Measurements from ENCODE around the gene FAM217A. TPM values are rescaled to one million over a fixed set of nuclear protein-coding genes. Genes with fewer than 3 reads are reported as not detected.
A peak's percentile ranks its signal among the peaks of the same experiment; 100 is the strongest.

The FAM217A gene
- total and polyA plus RNA-seq, 8 donors = 0.08 to 0.68 TPM; not detected in 6

DNA sequence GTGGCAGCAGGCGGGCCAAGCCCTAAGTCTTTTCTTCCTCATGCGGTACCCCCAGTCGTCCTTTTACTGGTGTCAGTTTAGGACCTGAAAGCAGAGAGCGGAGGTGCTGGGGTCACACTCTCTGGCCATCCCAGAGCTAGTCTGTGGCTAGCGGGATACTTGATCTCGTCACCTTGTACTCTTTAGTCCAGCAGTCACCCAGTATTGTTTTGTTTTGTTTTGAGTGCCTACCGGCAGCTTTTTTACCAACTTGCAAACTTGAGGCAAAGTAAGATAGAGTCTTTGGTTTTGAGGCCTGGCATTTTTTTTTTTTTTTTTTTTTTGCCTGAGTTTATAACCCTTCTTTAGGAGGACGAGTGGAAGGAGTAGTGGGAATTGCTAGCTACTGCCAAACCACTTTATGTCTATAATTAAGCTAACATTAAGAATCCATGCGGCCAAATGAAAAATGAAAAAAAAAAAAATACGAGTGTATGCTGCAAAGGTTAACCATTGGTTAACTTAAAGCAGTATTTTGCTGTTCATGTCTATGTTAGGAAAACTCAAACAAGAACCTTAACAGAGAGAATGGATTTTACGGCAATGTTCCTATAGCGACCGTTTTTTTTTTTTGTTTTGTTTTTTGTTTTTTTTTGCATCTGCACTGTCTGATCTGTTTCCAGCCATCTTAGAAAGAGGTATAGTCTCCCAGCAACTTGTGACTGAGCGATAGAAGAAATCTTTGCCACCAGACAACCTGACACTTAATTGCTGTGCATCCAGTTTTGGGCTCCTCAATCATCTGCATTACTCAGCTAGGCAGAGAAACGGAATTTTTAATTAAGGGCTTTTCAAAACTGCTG, 56.9 kb downstream of the FAM217A start:
- peak in 1 of 2 donors; percentile 45 for DNase-seq
- H3K27me3 ChIP-seq = no peaks in the 10 kb centered on the region
- WGBS, 5 donors = 1 to 3% (median 1%) methylated on average over 15 of the region's 15 CpGs
- TF ChIP-seq, protein P1, sequence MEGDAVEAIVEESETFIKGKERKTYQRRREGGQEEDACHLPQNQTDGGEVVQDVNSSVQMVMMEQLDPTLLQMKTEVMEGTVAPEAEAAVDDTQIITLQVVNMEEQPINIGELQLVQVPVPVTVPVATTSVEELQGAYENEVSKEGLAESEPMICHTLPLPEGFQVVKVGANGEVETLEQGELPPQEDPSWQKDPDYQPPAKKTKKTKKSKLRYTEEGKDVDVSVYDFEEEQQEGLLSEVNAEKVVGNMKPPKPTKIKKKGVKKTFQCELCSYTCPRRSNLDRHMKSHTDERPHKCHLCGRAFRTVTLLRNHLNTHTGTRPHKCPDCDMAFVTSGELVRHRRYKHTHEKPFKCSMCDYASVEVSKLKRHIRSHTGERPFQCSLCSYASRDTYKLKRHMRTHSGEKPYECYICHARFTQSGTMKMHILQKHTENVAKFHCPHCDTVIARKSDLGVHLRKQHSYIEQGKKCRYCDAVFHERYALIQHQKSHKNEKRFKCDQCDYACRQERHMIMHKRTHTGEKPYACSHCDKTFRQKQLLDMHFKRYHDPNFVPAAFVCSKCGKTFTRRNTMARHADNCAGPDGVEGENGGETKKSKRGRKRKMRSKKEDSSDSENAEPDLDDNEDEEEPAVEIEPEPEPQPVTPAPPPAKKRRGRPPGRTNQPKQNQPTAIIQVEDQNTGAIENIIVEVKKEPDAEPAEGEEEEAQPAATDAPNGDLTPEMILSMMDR (IDR thresholded peaks at IDR 0.05) = peak in 1 of 7 experiments; percentile 7
- no peak for TF ChIP-seq POLR2A (IDR thresholded peaks at IDR 0.05)
- no peaks in the 10 kb centered on the region for H3K9me3 ChIP-seq
- peak overlapping the region; percentile 57 to 86 (median 81) for H3K4me3 ChIP-seq
- H3K27ac ChIP-seq = peak overlapping the region; percentile 93 to 99 (median 96)
- H3K36me3 ChIP-seq = no peaks in the 10 kb centered on the region
- intact Hi-C loops (cut with DNase I; ENCODE audit: low total_unique reads) = no loop called here
- H3K4me1 ChIP-seq = peaks cover 49 to 81% (median 66%) of the 10 kb centered on the region in 4 donors

DNA sequence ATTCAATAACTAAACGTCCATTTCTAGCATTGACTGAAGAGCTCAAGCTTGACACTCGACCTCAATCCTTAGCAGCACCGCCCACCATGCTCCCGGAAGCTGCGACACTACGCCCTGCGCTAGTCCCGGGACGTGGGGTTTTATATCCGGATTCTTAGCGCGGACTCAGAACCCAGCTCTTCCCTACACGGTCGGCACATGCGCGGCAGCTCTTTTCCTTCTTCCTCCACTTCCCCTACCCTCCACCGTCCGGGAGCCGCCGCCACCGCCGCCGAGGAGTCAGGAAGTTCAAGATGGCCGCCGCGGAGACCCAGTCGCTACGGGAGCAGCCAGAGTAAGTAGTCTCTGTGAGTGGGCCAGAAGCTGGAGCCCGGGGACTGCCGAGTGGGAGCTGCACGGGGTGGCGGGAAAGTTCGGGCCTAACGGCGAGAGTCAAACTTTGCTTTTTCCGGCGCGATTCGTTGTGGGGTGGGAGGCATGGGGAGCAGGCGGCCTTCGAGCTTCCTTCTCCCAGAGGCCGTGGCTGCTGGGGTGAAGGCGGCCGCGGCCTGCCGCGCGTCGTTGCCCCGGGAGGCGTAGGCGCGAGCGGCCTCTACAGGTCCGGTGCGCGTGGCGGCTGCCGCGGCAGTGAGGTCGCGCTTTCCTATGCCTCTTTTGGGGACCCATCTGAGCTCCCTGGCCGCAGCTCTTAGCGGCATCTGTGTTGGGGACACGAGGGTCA, 57.6 kb downstream of the FAM217A start:
- intact Hi-C loops (cut with DNase I; ENCODE audit: low total_unique reads) = no loop called here
- peak; percentile 96 to 98 for DNase-seq
- WGBS, 5 donors = 0 to 1% (median 0%) methylated on average over 39 to 65 of the region's 65 CpGs
- Histone ChIP-seq H3K27ac (peak overlapping the region; percentile 93 to 99 (median 96)), H3K36me3 (no peaks in the 10 kb centered on the region), H3K4me1 (peaks cover 48 to 81% (median 65%) of the 10 kb centered on the region in 4 donors), H3K4me3 (peak overlapping the region; percentile 57 to 86 (median 81)), H3K27me3 (no peaks in the 10 kb centered on the region), H3K9me3 (no peaks in the 10 kb centered on the region)
- TF ChIP-seq, protein P1 (IDR thresholded peaks at IDR 0.05) = peak in 4 of 7 experiments; percentile 19 to 32 (median 24)
- peak in 2 of 4 donors; percentile 37 to 67 for TF ChIP-seq POLR2A (IDR thresholded peaks at IDR 0.05)
- TF ChIP-seq EP300 (IDR thresholded peaks at IDR 0.05) = no peak
- peak; percentile 66 to 95 (median 90) for TF ChIP-seq POLR2AphosphoS5 (IDR thresholded peaks at IDR 0.05)

DNA sequence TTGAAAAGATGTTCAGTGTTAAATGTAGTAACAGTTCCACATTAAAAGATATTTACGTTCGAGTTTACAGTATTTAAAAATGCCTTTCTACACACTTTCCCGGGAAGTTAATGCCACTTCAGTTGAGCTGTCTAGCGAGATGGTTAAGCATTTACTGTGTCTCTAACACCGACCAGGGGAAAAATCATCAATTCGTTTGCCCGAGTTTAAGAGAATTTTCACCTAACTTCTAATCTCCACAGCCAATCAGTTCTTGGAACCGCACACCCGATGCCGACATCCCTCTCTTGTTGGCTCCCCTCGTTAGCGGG, 58.2 kb downstream of the FAM217A start:
- TF ChIP-seq, protein P1 (IDR thresholded peaks at IDR 0.05) = no peak
- TF ChIP-seq POLR2A (IDR thresholded peaks at IDR 0.05) (no peak), EP300 (IDR thresholded peaks at IDR 0.05) (no peak), POLR2AphosphoS5 (IDR thresholded peaks at IDR 0.05) (no peak)

DNA sequence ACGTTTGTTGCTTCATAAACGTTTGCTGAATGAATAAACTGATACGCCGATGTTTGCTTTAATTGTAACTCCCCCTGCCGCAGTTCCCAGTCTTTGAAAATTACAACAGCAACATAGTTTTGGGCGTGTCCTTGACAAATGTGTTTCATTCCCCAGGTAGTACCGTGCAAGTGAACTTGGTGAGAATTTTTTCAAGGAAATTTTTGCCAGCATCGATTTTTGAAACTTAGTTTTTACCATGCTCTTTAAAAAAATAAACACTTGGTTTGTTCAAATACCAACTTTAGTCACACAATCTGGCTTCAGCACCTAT, 60.1 kb downstream of the FAM217A start:
- no peaks in the 10 kb centered on the region for H3K27me3 ChIP-seq
- H3K4me1 ChIP-seq = peaks cover 33 to 77% (median 57%) of the 10 kb centered on the region in 4 donors

More for the DNA sequence above, 58.2 kb downstream of the FAM217A start:
- no peaks in the 10 kb centered on the region for H3K9me3 ChIP-seq
- H3K27me3 ChIP-seq = no peaks in the 10 kb centered on the region
- intact Hi-C loops (cut with DNase I; ENCODE audit: low total_unique reads) = no loop called here
- H3K36me3 ChIP-seq = no peaks in the 10 kb centered on the region
- peaks cover 48 to 81% (median 65%) of the 10 kb centered on the region in 4 donors for H3K4me1 ChIP-seq
- H3K27ac ChIP-seq = peak overlapping the region; percentile 93 to 99 (median 96)
- no peak for DNase-seq
- WGBS, 5 donors = 0 to 3% (median 2%) methylated on average over 12 of the region's 12 CpGs
- H3K4me3 ChIP-seq = peak overlapping the region; percentile 57 to 86 (median 81)

More for the DNA sequence above, 60.1 kb downstream of the FAM217A start:
- intact Hi-C loops (cut with DNase I; ENCODE audit: low total_unique reads) = no loop called here
- 0 to 2% (median 1%) methylated on average over 8 of the region's 8 CpGs for WGBS, 5 donors
- no peak for DNase-seq
- Histone ChIP-seq H3K4me3 (peak overlapping the region; percentile 62 to 80 (median 66)), H3K27ac (peak overlapping the region; percentile 95 to 99 (median 98)), H3K9me3 (no peaks in the 10 kb centered on the region), H3K36me3 (peaks cover 0 to 3% (median 2%) of the 10 kb centered on the region in 4 donors)
- TF ChIP-seq POLR2AphosphoS5 (IDR thresholded peaks at IDR 0.05) = no peak

Other genes with a start within 250 kb of the FAM217A start
- gene FAM50B, start 229.8 kb downstream of the FAM217A start, total RNA-seq = 10 to 100 TPM in 1 of 5 donors, 1 to 10 TPM in 3, not detected in 1; 2.0 to 10.9 (median 3.7) TPM
- gene FAM50B, start 229.8 kb downstream of the FAM217A start, polyA plus RNA-seq = 10 to 100 TPM in 2 of 3 donors, 1 to 10 TPM in 1; 7.3 to 11.8 (median 11.6) TPM
- gene ECI2, start 56.4 kb upstream of the FAM217A start, total RNA-seq = 100 to 1,000 TPM in 1 of 5 donors, 10 to 100 TPM in 4; 22.8 to 107 (median 45.6) TPM
- 100 to 1,000 TPM in 1 of 3 donors, 10 to 100 TPM in 2; 65.4 to 102 (median 90.9) TPM for gene ECI2, start 56.4 kb upstream of the FAM217A start, polyA plus RNA-seq

All from stomach (tissue), 9 donors.